ENCODE results near the gene BCL2L2. TPM values are rescaled to one million over a fixed set of nuclear protein-coding genes. Genes with fewer than 3 reads are reported as not detected.
"Not testable (repeated sequence)": the region's sequence is repeated elsewhere in the genome, so short reads cannot be mapped to it uniquely, and the experiment has no call there.

Gene BCL2L2
- 21.0 and 22.5 TPM in 2 replicates for total RNA-seq (ENCODE audit: low replicate concordance)
- long read RNA-seq, partial matches to known transcripts: 0 of 3 reads
- long read RNA-seq, other reads (novel, unspliced or antisense): 3 of 3 reads

- Mint-ChIP-seq H3K27me3 (no peaks in the 10 kb centered on the region), H3K36me3 (peaks cover 6% of the 10 kb centered on the region), H3K4me3 (peak within 1 kb of the TSS; percentile 97), H3K4me1 (ENCODE audit: unreplicated experiment) (peaks cover 17% of the 10 kb centered on the region), H3K27ac (peak within 1 kb of the TSS; percentile 82), H3K9me3 (no peaks in the 10 kb centered on the region)
- no peak for TF ChIP-seq CTCF (conservative IDR thresholded peaks at IDR 0.05)
- peak; percentile 88 for DNase-seq (ENCODE audit: extremely low spot score, unreplicated experiment)
Observed at GRCh38 chr14:23306412-23307145, at the start of gene BCL2L2. Gene BCL2L2, plus strand, starts transcription at chr14:23306833. Its CDS starts 935 bp downstream, at chr14:23307768.

GRCh38 chr14:23258256-23258655 lies 48.4 kb upstream of the BCL2L2 start:
- Mint-ChIP-seq H3K27ac (no peak overlapping the region), H3K4me1 (ENCODE audit: unreplicated experiment) (no peaks in the 10 kb centered on the region), H3K9me3 (no peaks in the 10 kb centered on the region), H3K4me3 (no peak overlapping the region), H3K27me3 (peaks cover 22% of the 10 kb centered on the region), H3K36me3 (no peaks in the 10 kb centered on the region)
- no peak for TF ChIP-seq CTCF (conservative IDR thresholded peaks at IDR 0.05)
- no peak for DNase-seq (ENCODE audit: extremely low spot score, unreplicated experiment)

- Mint-ChIP-seq H3K9me3 (no peaks in the 10 kb centered on the region), H3K4me3 (no peak overlapping the region), H3K36me3 (no peaks in the 10 kb centered on the region), H3K27me3 (peaks cover 26% of the 10 kb centered on the region), H3K27ac (no peak overlapping the region), H3K4me1 (ENCODE audit: unreplicated experiment) (no peaks in the 10 kb centered on the region)
- no peak for DNase-seq (ENCODE audit: extremely low spot score, unreplicated experiment)
- TF ChIP-seq CTCF (conservative IDR thresholded peaks at IDR 0.05): no peak
Observed at GRCh38 chr14:23259426-23259825, 47.2 kb upstream of the BCL2L2 start.

- not testable (repeated sequence) for H3K4me3 Mint-ChIP-seq; H3K9me3 Mint-ChIP-seq; DNase-seq (ENCODE audit: extremely low spot score, unreplicated experiment); H3K4me1 Mint-ChIP-seq (ENCODE audit: unreplicated experiment); H3K27ac Mint-ChIP-seq; H3K36me3 Mint-ChIP-seq
- peaks cover 31% of the 10 kb centered on the region for H3K27me3 Mint-ChIP-seq
Observed at GRCh38 chr14:23260849-23261248, 45.8 kb upstream of the BCL2L2 start.

GRCh38 chr14:23269193-23269592 lies 37.4 kb upstream of the BCL2L2 start:
- H3K27me3 Mint-ChIP-seq: peaks cover 7% of the 10 kb centered on the region
- no peak for TF ChIP-seq CTCF (conservative IDR thresholded peaks at IDR 0.05)
- H3K4me1 Mint-ChIP-seq (ENCODE audit: unreplicated experiment): no peaks in the 10 kb centered on the region
- DNase-seq (ENCODE audit: extremely low spot score, unreplicated experiment): no peak
- H3K9me3 Mint-ChIP-seq: no peaks in the 10 kb centered on the region
- H3K4me3 Mint-ChIP-seq: no peak overlapping the region
- no peaks in the 10 kb centered on the region for H3K36me3 Mint-ChIP-seq
- H3K27ac Mint-ChIP-seq: no peak overlapping the region

- DNase-seq (ENCODE audit: extremely low spot score, unreplicated experiment): no peak
- Mint-ChIP-seq H3K36me3 (peaks cover 20% of the 10 kb centered on the region), H3K27ac (peak overlapping the region; percentile 75), H3K4me3 (no peak overlapping the region), H3K9me3 (peaks cover 4% of the 10 kb centered on the region), H3K4me1 (ENCODE audit: unreplicated experiment) (no peaks in the 10 kb centered on the region), H3K27me3 (no peaks in the 10 kb centered on the region)
- no peak for TF ChIP-seq CTCF (conservative IDR thresholded peaks at IDR 0.05)
Observed at GRCh38 chr14:23275412-23275811, 31.2 kb upstream of the BCL2L2 start.

Data from type B pancreatic cell (in vitro differentiated cells).